Thyroid gland (tissue), 4 donors: ENCODE results near the gene RFX3.

ENCODE experiments used
- CTCF ChIP-seq, 6 experiments: fragments of 200-600 bp in 3 of 6; fragments of 450-650 bp in 3 of 6; sonication (generic) in 3 of 6; IDR thresholded peaks; one replicate each; pipeline ENCODE4 v1.5.1; 2016 to 2019; ENCODE audit warnings: antibody characterized with exemption in 6 of 6, mild to moderate bottlenecking in 2 of 6, inconsistent platforms in 1 of 6, moderate library complexity in 1 of 6
- POLR2A ChIP-seq, 2 donors: fragments of 450-650 bp; IDR thresholded peaks; one replicate each; pipeline ENCODE4 v1.6.1; 2017; ENCODE audit warnings: antibody characterized with exemption in 2 of 2, mild to moderate bottlenecking in 2 of 2, moderate library complexity in 1 of 2

GRCh38 chr9:3506164-3506563 is 19.6 kb downstream of the RFX3 start:
- TF ChIP-seq CTCF (IDR thresholded peaks at IDR 0.05) (no peak), POLR2A (IDR thresholded peaks at IDR 0.05) (no peak)
